Measurements from ENCODE around the gene ZSWIM3. TPM values are rescaled to one million over a fixed set of nuclear protein-coding genes. Genes with fewer than 3 reads are reported as not detected.

Gene ZSWIM3
- total and polyA plus RNA-seq, 2 of the 13 experiments (the other 11 are each of a cell fraction or from before 2014, with no cell fraction given): 5.2 to 5.8 TPM

DNA sequence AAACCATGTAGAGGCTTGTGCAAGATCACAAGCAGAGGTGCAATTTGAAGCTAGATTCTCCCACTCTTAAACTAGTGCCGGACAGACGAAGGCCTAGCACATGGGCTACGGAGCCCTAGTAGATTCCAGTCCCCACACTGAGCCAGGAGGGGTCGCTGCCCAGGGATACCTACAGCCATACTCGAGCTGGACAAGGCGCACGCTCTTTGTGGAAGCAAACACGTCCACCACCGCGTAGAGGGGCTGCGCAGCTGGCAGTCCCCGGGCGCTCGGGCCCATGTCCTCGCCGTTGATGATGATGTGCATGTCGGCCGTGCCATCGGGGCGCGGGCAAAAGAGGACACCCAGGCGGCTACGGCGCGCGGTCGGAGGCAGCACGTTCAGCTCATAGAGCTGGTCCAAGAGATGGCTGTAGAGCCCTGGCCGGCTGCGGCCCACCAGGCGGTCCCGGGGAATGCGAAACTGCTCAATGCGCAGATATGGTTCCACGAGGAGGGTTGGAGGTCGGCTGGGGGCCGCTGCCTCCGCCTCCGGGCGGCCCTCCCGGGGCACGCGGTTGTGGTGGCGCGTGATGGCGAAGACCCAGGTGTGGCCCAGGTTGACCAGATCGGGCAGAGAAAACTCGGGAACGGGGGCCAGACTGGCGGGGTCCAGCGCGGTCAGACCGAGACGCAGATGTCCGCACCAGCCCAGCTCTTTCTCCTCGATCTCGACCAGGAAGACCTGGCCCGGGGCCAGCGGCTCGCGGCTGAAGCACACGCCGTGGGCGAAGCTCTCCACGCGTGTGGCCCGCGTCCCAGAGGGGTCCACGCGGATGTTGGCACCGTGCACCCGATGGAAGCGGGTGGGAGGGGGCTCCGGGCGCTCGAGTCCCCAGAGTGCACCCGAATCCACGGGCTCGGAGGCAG lies 32.9 kb downstream of the ZSWIM3 start (continued):
- no peak for TF ChIP-seq KIAA2018 (CRISPR knock-in tag; IDR thresholded peaks at IDR 0.05; ENCODE audit: borderline replicate concordance)
- TF ChIP-seq KAT2B (IDR thresholded peaks at IDR 0.05; ENCODE audit: borderline replicate concordance, low read depth, low read length): no peak
- TF ChIP-seq ELF4 (CRISPR knock-in tag; IDR thresholded peaks at IDR 0.05; ENCODE audit: borderline replicate concordance): 0 out of 2 replicates have a peak, but pooled peaks have one; percentile 7
- no peak for TF ChIP-seq ZNF609 (CRISPR knock-in tag; IDR thresholded peaks at IDR 0.05; ENCODE audit: borderline replicate concordance)
- TF ChIP-seq NFYC (CRISPR knock-in tag; IDR thresholded peaks at IDR 0.05): no peak
- no peak for TF ChIP-seq MTA1 (CRISPR knock-in tag; IDR thresholded peaks at IDR 0.05; ENCODE audit: borderline replicate concordance)
- TF ChIP-seq, protein P1, sequence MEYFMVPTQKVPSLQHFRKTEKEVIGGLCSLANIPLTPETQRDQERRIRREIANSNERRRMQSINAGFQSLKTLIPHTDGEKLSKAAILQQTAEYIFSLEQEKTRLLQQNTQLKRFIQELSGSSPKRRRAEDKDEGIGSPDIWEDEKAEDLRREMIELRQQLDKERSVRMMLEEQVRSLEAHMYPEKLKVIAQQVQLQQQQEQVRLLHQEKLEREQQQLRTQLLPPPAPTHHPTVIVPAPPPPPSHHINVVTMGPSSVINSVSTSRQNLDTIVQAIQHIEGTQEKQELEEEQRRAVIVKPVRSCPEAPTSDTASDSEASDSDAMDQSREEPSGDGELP (IDR thresholded peaks at IDR 0.05; ENCODE audit: borderline replicate concordance, low read depth): peak; percentile 10; the same call in 1 of the 2 replicates
- TF ChIP-seq, protein P2, sequence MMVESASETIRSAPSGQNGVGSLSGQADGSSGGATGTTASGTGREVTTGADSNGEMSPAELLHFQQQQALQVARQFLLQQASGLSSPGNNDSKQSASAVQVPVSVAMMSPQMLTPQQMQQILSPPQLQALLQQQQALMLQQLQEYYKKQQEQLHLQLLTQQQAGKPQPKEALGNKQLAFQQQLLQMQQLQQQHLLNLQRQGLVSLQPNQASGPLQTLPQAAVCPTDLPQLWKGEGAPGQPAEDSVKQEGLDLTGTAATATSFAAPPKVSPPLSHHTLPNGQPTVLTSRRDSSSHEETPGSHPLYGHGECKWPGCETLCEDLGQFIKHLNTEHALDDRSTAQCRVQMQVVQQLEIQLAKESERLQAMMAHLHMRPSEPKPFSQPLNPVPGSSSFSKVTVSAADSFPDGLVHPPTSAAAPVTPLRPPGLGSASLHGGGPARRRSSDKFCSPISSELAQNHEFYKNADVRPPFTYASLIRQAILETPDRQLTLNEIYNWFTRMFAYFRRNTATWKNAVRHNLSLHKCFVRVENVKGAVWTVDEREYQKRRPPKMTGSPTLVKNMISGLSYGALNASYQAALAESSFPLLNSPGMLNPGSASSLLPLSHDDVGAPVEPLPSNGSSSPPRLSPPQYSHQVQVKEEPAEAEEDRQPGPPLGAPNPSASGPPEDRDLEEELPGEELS (CRISPR knock-in tag; IDR thresholded peaks at IDR 0.05): peak; percentile 30; the same call in 1 of the 2 replicates
- TF ChIP-seq RAD51 (IDR thresholded peaks at IDR 0.05; ENCODE audit: borderline replicate concordance): no peak
- no peak for TF ChIP-seq DPF2 (CRISPR knock-in tag; IDR thresholded peaks at IDR 0.05; ENCODE audit: borderline replicate concordance, low read depth)

Data from HepG2 (cell line).